ENCODE measurements around the gene CBARP.

- TF ChIP-seq CTCF (conservative IDR thresholded peaks at IDR 0.05 in 1 of 2, IDR thresholded peaks at IDR 0.05 in 1 of 2; ENCODE audit: extremely low read depth in 1 of 2, insufficient read depth in 1 of 2, low read depth in 1 of 2, low read length in 2 of 2) = no peak
- TF ChIP-seq EZH2 (IDR thresholded peaks at IDR 0.05; ENCODE audit: borderline replicate concordance, low read length) = no peak
These were observed 15.9 kb downstream of the CBARP start for GRCh38 chr19:1221904-1222255.

Data from mammary epithelial cell (primary cell).